CD8-positive, alpha-beta memory T cell (primary cell): ENCODE data around the gene GOLGA7B. TPM values are rescaled to one million over a fixed set of nuclear protein-coding genes. Genes with fewer than 3 reads are reported as not detected.
A peak's percentile ranks its signal among the peaks of the same experiment; 100 is the strongest.

Experiments used
- CTCF ChIA-PET: fragments of 350-600 bp; sonication (Branson Sonifier 250); formaldehyde crosslinking; loops from one replicate; lab custom pipeline; 2021; ENCODE audit warnings: antibody characterized with exemption; lab: Charles Lee
- POLR2A ChIA-PET: fragments of 350-600 bp; sonication (Branson Sonifier 250); formaldehyde crosslinking; loops from one replicate; lab custom pipeline; 2021; ENCODE audit warnings: antibody characterized with exemption; lab: Charles Lee
- DNase-seq, 5 donors: peaks; one replicate each; pipeline versions ENCODE4 v3.0.0 to v3.0.0-alpha.2; 2020 to 2022; ENCODE audit warnings: mixed read lengths in 1 of 5
- H3K27ac ChIP-seq: one replicate; pipeline ENCODE4 v1.7.0; 2013; ENCODE audit warnings: low read depth, mild to moderate bottlenecking, low read length, moderate library complexity
- H3K27me3 ChIP-seq: 2 replicates; pipeline ENCODE4 v1.7.0; 2013; ENCODE audit warnings: low read length, mild to moderate bottlenecking; ENCODE audit not compliant: insufficient read depth, poor library complexity, severe bottlenecking
- H3K36me3 ChIP-seq: 2 replicates; pipeline ENCODE4 v1.7.0; 2013; ENCODE audit warnings: mild to moderate bottlenecking, low read length, moderate library complexity; ENCODE audit not compliant: insufficient read depth
- H3K4me1 ChIP-seq: 2 replicates; pipeline ENCODE4 v1.7.0; 2013; ENCODE audit warnings: mild to moderate bottlenecking, low read length, moderate library complexity; ENCODE audit not compliant: insufficient read depth
- H3K4me3 ChIP-seq: 2 replicates; pipeline ENCODE4 v1.7.0; 2013; ENCODE audit warnings: mild to moderate bottlenecking, low read length
- H3K9me3 ChIP-seq: 2 replicates; pipeline ENCODE4 v1.7.0; 2013; ENCODE audit warnings: mild to moderate bottlenecking, low read length
- H3K27ac Mint-ChIP-seq, 8 donors: one replicate each; pipeline ENCODE4 v1.8.0; 2020 to 2021; ENCODE audit warnings: mixed read lengths in 8 of 8, mild to moderate bottlenecking in 6 of 8, inconsistent platforms in 3 of 8, moderate library complexity in 3 of 8
- H3K27me3 Mint-ChIP-seq, 2 donors: one replicate each; pipeline ENCODE4 v1.8.0; 2020 to 2021; ENCODE audit warnings: mixed read lengths in 2 of 2, mild to moderate bottlenecking in 1 of 2, moderate library complexity in 1 of 2
- H3K36me3 Mint-ChIP-seq, 3 donors: one replicate each; pipeline ENCODE4 v1.8.0; 2020 to 2021; ENCODE audit warnings: mixed read lengths in 3 of 3, inconsistent platforms in 1 of 3, mild to moderate bottlenecking in 1 of 3
- H3K4me1 Mint-ChIP-seq, 3 donors: one replicate each; pipeline ENCODE4 v1.8.0; 2020 to 2021; ENCODE audit warnings: mixed read lengths in 3 of 3, inconsistent platforms in 1 of 3, mild to moderate bottlenecking in 1 of 3
- H3K4me3 Mint-ChIP-seq, 7 donors: one replicate each; pipeline ENCODE4 v1.8.0; 2020 to 2021; ENCODE audit warnings: mixed read lengths in 7 of 7, mild to moderate bottlenecking in 6 of 7, moderate library complexity in 4 of 7, inconsistent platforms in 2 of 7
- H3K9me3 Mint-ChIP-seq, 5 donors: one replicate each; pipeline ENCODE4 v1.8.0; 2020 to 2022; ENCODE audit warnings: mixed read lengths in 5 of 5, mild to moderate bottlenecking in 3 of 5, moderate library complexity in 2 of 5, inconsistent platforms in 1 of 5
- polyA plus RNA-seq: library from polyadenylated mRNA; unstranded; fragments of 300-500 nt; fragmentation: Illumina TruSeq; gene quantifications from one replicate; pipeline ENCODE4 v1.2.3, GENCODE V29; 2021
- total RNA-seq, 2 experiments: library from RNA; stranded (reverse); gene quantifications; one replicate each; pipeline ENCODE4 v1.2.3, GENCODE V29; 2021

GOLGA7B gene
- total and polyA plus RNA-seq, 3 experiments from 2014 or later, result 0.29 to 0.62 (median 0.44) TPM

GRCh38 chr10:97869091-97870042 lies 19.7 kb downstream of the GOLGA7B start:
- Mint-ChIP-seq H3K27ac (peak overlapping the region in 7 of 8 donors; percentile 45 to 95 (median 66)), H3K4me1 (peaks cover 18 to 21% (median 19%) of the 10 kb centered on the region in 3 donors), H3K36me3 (peaks cover 4 to 8% (median 5%) of the 10 kb centered on the region in 3 donors), H3K4me3 (peak overlapping the region in 6 of 7 donors; percentile 26 to 87 (median 56)), H3K9me3 (no peaks in the 10 kb centered on the region), H3K27me3 (peaks cover 2 to 11% of the 10 kb centered on the region in 2 donors)
- Histone ChIP-seq H3K9me3 (no peaks in the 10 kb centered on the region), H3K27me3 (no peaks in the 10 kb centered on the region), H3K27ac (no peak overlapping the region), H3K36me3 (no peaks in the 10 kb centered on the region), H3K4me3 (peak overlapping the region; percentile 45), H3K4me1 (peaks cover 17% of the 10 kb centered on the region)
- CTCF ChIA-PET, result interaction anchor here (0.6 to 7.6 kb wide), 34 partner anchors 8 to 183 kb away, joined by 3 to 109 read pairs (median 4); partner anchors contain the start of genes AVPI1 and GOLGA7B
- POLR2A ChIA-PET, result interaction anchor here (1.3 kb wide), 1 partner anchor 77 kb away, joined by 4 read pairs; no protein-coding TSS in a partner anchor
- peak; percentile 71 to 90 (median 80) for DNase-seq

DNA sequence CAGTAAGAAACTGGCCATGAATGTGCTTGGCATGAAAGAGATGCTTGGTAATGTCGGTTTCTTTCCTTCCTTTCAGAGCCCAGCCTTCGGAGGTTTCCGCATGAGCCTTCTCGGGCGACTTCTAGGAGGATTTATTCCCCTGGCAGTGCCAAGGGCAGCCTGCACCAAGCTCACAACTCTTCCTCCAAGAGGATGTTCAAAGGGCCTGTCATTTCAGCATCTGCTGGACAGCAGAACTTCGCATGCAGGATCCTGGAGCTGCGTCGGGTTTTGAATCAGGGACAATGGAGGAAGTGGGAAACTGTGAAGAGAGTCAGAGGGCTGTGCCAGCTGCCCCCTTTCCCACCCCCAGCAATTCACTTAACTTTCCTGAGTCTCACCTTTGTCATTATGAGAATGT lies 21.3 kb downstream of the GOLGA7B start:
- no peak overlapping the region for H3K27ac ChIP-seq
- H3K36me3 Mint-ChIP-seq, result no peaks in the 10 kb centered on the region
- H3K4me1 ChIP-seq, result peaks cover 17% of the 10 kb centered on the region
- H3K9me3 Mint-ChIP-seq, result no peaks in the 10 kb centered on the region
- ChIA-PET POLR2A (no interaction called here), CTCF (interaction anchor here (3.4 to 7.6 kb wide), 2 partner anchors 75 to 79 kb away, joined by 27 to 109 read pairs; no protein-coding TSS in a partner anchor)
- H3K9me3 ChIP-seq, result no peaks in the 10 kb centered on the region
- no peaks in the 10 kb centered on the region for H3K36me3 ChIP-seq
- no peak for DNase-seq
- H3K27me3 Mint-ChIP-seq, result peaks cover 2 to 26% of the 10 kb centered on the region in 2 donors
- peak overlapping the region in 2 of 8 donors; percentile 19 to 55 for H3K27ac Mint-ChIP-seq
- no peak overlapping the region for H3K4me3 ChIP-seq
- H3K4me1 Mint-ChIP-seq, result peaks cover 18 to 21% (median 19%) of the 10 kb centered on the region in 3 donors
- H3K27me3 ChIP-seq, result no peaks in the 10 kb centered on the region
- no peak overlapping the region for H3K4me3 Mint-ChIP-seq

GRCh38 chr10:97873569-97873968 lies 23.9 kb downstream of the GOLGA7B start:
- Histone ChIP-seq H3K27me3 (no peaks in the 10 kb centered on the region), H3K9me3 (no peaks in the 10 kb centered on the region), H3K36me3 (no peaks in the 10 kb centered on the region), H3K27ac (no peak overlapping the region), H3K4me1 (peaks cover 16% of the 10 kb centered on the region), H3K4me3 (no peak overlapping the region)
- DNase-seq, result no peak
- peaks cover 2 to 41% of the 10 kb centered on the region in 2 donors for H3K27me3 Mint-ChIP-seq
- no peaks in the 10 kb centered on the region for H3K9me3 Mint-ChIP-seq
- ChIA-PET CTCF (interaction anchor here (1.3 to 2.5 kb wide), 2 partner anchors 13 to 81 kb away, joined by 4 to 7 read pairs; no protein-coding TSS in a partner anchor), POLR2A (no interaction called here)
- peaks cover 14 to 17% (median 14%) of the 10 kb centered on the region in 3 donors for H3K4me1 Mint-ChIP-seq
- H3K4me3 Mint-ChIP-seq, result no peak overlapping the region
- H3K36me3 Mint-ChIP-seq, result no peaks in the 10 kb centered on the region
- peak overlapping the region in 1 of 8 donors; percentile 51 for H3K27ac Mint-ChIP-seq

GRCh38 chr10:97874332-97874731 lies 24.7 kb downstream of the GOLGA7B start:
- Histone ChIP-seq H3K27me3 (no peaks in the 10 kb centered on the region), H3K4me3 (no peak overlapping the region), H3K4me1 (peaks cover 9% of the 10 kb centered on the region), H3K27ac (no peak overlapping the region), H3K9me3 (no peaks in the 10 kb centered on the region), H3K36me3 (no peaks in the 10 kb centered on the region)
- H3K27me3 Mint-ChIP-seq, result peaks cover 2 to 41% of the 10 kb centered on the region in 2 donors
- no peaks in the 10 kb centered on the region for H3K9me3 Mint-ChIP-seq
- no peak overlapping the region for H3K27ac Mint-ChIP-seq
- no peak overlapping the region for H3K4me3 Mint-ChIP-seq
- CTCF ChIA-PET, result interaction anchor here (2.5 kb wide), 1 partner anchor 82 kb away, joined by 7 read pairs; no protein-coding TSS in a partner anchor
- no peaks in the 10 kb centered on the region for H3K36me3 Mint-ChIP-seq
- DNase-seq, result no peak
- POLR2A ChIA-PET, result no interaction called here
- H3K4me1 Mint-ChIP-seq, result peaks cover 6 to 9% (median 7%) of the 10 kb centered on the region in 3 donors

DNA sequence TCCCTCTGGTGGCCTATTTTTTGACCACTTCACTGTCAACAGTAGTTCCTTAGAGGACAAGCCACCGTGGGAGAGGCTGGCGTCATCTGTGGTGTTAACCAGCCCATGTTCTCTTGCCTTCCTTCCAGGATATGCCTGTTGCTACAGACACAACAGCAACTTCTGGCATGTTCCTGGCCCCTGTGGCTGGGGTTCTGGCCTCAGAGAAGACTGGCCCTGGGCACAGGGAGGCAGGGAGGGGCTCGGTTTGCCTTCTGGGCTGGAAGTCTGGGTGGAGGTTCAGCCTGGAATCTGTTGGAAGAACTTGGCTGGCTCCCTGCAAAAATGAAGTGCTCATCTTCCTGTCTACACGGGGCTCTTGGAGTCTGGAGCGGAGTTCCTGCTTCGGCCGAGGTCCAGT lies 25.7 kb downstream of the GOLGA7B start:
- ChIA-PET CTCF (interaction anchor here (1.5 to 2.5 kb wide), 2 partner anchors 12 to 83 kb away, joined by 4 to 7 read pairs; no protein-coding TSS in a partner anchor), POLR2A (no interaction called here)
- H3K4me3 ChIP-seq, result no peak overlapping the region
- H3K9me3 ChIP-seq, result no peaks in the 10 kb centered on the region
- DNase-seq, result no peak
- no peaks in the 10 kb centered on the region for H3K36me3 ChIP-seq
- Mint-ChIP-seq H3K4me3 (no peak overlapping the region), H3K27ac (peak overlapping the region in 1 of 8 donors; percentile 45), H3K27me3 (peaks cover 2 to 41% of the 10 kb centered on the region in 2 donors), H3K9me3 (no peaks in the 10 kb centered on the region), H3K4me1 (no peaks in the 10 kb centered on the region), H3K36me3 (no peaks in the 10 kb centered on the region)
- H3K4me1 ChIP-seq, result no peaks in the 10 kb centered on the region
- no peaks in the 10 kb centered on the region for H3K27me3 ChIP-seq
- no peak overlapping the region for H3K27ac ChIP-seq

- Mint-ChIP-seq H3K36me3 (no peaks in the 10 kb centered on the region), H3K4me3 (no peak overlapping the region), H3K27me3 (peaks cover 2 to 44% of the 10 kb centered on the region in 2 donors), H3K9me3 (no peaks in the 10 kb centered on the region), H3K27ac (no peak overlapping the region), H3K4me1 (no peaks in the 10 kb centered on the region)
- CTCF ChIA-PET, result interaction anchor here (1.1 to 1.5 kb wide), 2 partner anchors 11 to 84 kb away, joined by 3 to 4 read pairs; no protein-coding TSS in a partner anchor
- Histone ChIP-seq H3K9me3 (no peaks in the 10 kb centered on the region), H3K4me1 (no peaks in the 10 kb centered on the region), H3K27ac (no peak overlapping the region), H3K36me3 (no peaks in the 10 kb centered on the region), H3K27me3 (no peaks in the 10 kb centered on the region), H3K4me3 (no peak overlapping the region)
- no peak for DNase-seq
- POLR2A ChIA-PET, result no interaction called here
These were observed 26.8 kb downstream of the GOLGA7B start for GRCh38 chr10:97876402-97876801.

GRCh38 chr10:97879241-97879640 lies 29.6 kb downstream of the GOLGA7B start:
- Histone ChIP-seq H3K27ac (no peak overlapping the region), H3K36me3 (no peaks in the 10 kb centered on the region), H3K4me3 (no peak overlapping the region), H3K27me3 (no peaks in the 10 kb centered on the region), H3K9me3 (no peaks in the 10 kb centered on the region), H3K4me1 (no peaks in the 10 kb centered on the region)
- H3K4me3 Mint-ChIP-seq, result no peak overlapping the region
- no peaks in the 10 kb centered on the region for H3K4me1 Mint-ChIP-seq
- peak overlapping the region in 1 of 8 donors; percentile 72 for H3K27ac Mint-ChIP-seq
- no peak for DNase-seq
- H3K9me3 Mint-ChIP-seq, result no peaks in the 10 kb centered on the region
- ChIA-PET CTCF (no interaction called here), POLR2A (no interaction called here)
- peaks cover 2 to 43% of the 10 kb centered on the region in 2 donors for H3K27me3 Mint-ChIP-seq
- H3K36me3 Mint-ChIP-seq, result no peaks in the 10 kb centered on the region

DNA sequence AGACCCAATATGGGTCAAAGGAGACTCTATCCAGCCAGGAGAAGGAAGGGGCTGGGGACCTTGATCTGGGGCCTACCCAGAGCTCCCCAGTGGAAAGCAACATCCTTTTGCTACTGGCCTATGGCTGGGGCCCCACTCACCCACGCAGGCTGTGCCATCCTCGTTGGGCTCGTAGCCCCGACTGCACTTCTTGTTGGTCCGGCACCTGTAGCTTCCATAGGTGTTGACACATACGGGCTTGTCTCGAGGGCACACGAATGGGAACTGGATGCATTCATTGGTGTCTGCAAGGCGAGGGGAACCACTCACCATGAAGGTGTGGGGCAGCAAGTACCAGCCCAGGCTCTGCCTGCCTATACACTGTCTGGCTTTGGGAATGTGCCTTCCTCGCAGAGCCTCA lies 30.5 kb downstream of the GOLGA7B start:
- ChIA-PET CTCF (no interaction called here), POLR2A (no interaction called here)
- Histone ChIP-seq H3K27me3 (no peaks in the 10 kb centered on the region), H3K36me3 (no peaks in the 10 kb centered on the region), H3K4me3 (no peak overlapping the region), H3K4me1 (no peaks in the 10 kb centered on the region), H3K27ac (no peak overlapping the region), H3K9me3 (no peaks in the 10 kb centered on the region)
- no peak for DNase-seq
- H3K27me3 Mint-ChIP-seq, result peaks cover 2 to 36% of the 10 kb centered on the region in 2 donors
- no peaks in the 10 kb centered on the region for H3K9me3 Mint-ChIP-seq
- no peaks in the 10 kb centered on the region for H3K36me3 Mint-ChIP-seq
- H3K4me1 Mint-ChIP-seq, result no peaks in the 10 kb centered on the region
- H3K27ac Mint-ChIP-seq, result peak overlapping the region in 1 of 8 donors; percentile 96
- H3K4me3 Mint-ChIP-seq, result no peak overlapping the region
